Activated naive CD4-positive, alpha-beta T cell treated with anti-CD3 and anti-CD28 coated beads, Interleukin-2, amount 50 U/mL, for 24 hours (primary cell): Measurements from ENCODE around the gene DTWD1.
A peak's percentile ranks its signal among the peaks of the same experiment; 100 is the strongest.
"Not testable (repeated sequence)": the region's sequence is repeated elsewhere in the genome, so short reads cannot be mapped to it uniquely, and the experiment has no call there.

Experiments used
- H3K27ac Mint-ChIP-seq: one replicate; pipeline ENCODE4 v1.8.0; 2021; ENCODE audit warnings: mild to moderate bottlenecking, mixed read lengths
- H3K27me3 Mint-ChIP-seq: one replicate; pipeline ENCODE4 v1.8.0; 2021; ENCODE audit warnings: mixed read lengths
- H3K36me3 Mint-ChIP-seq: one replicate; pipeline ENCODE4 v1.8.0; 2021; ENCODE audit warnings: mixed read lengths
- H3K4me1 Mint-ChIP-seq: one replicate; pipeline ENCODE4 v1.8.0; 2021; ENCODE audit warnings: mixed read lengths
- H3K4me3 Mint-ChIP-seq: one replicate; pipeline ENCODE4 v1.8.0; 2021; ENCODE audit warnings: mild to moderate bottlenecking, mixed read lengths
- H3K9me3 Mint-ChIP-seq: one replicate; pipeline ENCODE4 v1.8.0; 2021; ENCODE audit warnings: mixed read lengths

The DTWD1 gene

DNA sequence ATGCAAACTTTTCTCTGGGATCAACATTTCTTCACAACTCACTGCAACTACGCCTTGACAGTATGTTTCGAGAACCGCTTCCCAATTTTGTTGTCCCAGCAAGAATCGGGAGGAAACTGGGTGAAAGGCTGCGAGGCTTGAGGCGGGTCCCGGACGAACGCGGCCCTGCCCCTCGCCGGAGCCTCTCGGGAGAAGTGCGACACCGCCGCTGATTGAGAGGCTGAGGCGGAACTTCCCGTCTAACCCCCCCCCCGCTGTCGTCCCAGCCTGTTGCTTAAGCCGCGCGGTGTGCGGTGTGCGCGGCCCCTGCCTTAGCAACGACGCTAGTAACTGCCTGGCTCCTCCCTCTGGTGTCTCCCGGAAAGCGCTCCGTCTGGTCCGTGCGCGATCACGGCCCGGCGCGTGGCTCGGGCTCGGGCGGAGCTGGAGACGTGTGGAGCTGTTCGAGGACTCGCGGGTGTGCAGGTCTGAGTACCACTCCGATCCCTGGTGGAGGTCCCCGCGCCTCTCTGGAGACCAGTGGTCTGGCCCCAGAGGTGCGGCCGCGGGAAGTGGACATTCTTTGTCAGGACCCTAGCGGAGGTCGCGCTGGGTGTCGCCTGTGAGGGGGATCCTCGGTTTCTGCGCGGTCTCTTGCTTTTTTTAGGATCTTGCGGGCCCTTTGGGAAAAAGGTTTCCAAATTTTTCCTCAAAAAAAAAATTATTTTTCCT, at the start of gene DTWD1, which contains the start of gene FAM227B:
DTWD1 (plus strand) TSS at position 391 of the 711 bp plus-strand sequence. CDS start 4,120 bp downstream, outside the sequence.
FAM227B (minus strand) TSS at position 161 of the 711 bp plus-strand sequence. CDS start 5,647 bp downstream, outside the sequence.
- H3K36me3 Mint-ChIP-seq: peaks cover 17% of the 10 kb centered on the region
- H3K27me3 Mint-ChIP-seq: no peaks in the 10 kb centered on the region
- peak within 1 kb of the TSS; percentile 94 for H3K4me3 Mint-ChIP-seq
- H3K27ac Mint-ChIP-seq: peak within 1 kb of the TSS; percentile 97
- H3K9me3 Mint-ChIP-seq: no peaks in the 10 kb centered on the region
- H3K4me1 Mint-ChIP-seq: peaks cover 57% of the 10 kb centered on the region

GRCh38 chr15:49573421-49573820, 47.4 kb upstream of the DTWD1 start:
- Mint-ChIP-seq H3K36me3 (peaks cover 33% of the 10 kb centered on the region), H3K9me3 (peaks cover 45% of the 10 kb centered on the region), H3K4me3 (no peak overlapping the region), H3K27ac (no peak overlapping the region), H3K4me1 (peaks cover 12% of the 10 kb centered on the region), H3K27me3 (no peaks in the 10 kb centered on the region)

GRCh38 chr15:49589030-49589429, 31.8 kb upstream of the DTWD1 start:
- H3K4me3 Mint-ChIP-seq: no peak overlapping the region
- H3K36me3 Mint-ChIP-seq: peaks cover 26% of the 10 kb centered on the region
- H3K9me3 Mint-ChIP-seq: peaks cover 10% of the 10 kb centered on the region
- H3K27ac Mint-ChIP-seq: no peak overlapping the region
- peaks cover 4% of the 10 kb centered on the region for H3K4me1 Mint-ChIP-seq
- no peaks in the 10 kb centered on the region for H3K27me3 Mint-ChIP-seq

- not testable (repeated sequence) for H3K9me3 Mint-ChIP-seq, H3K4me1 Mint-ChIP-seq, H3K27ac Mint-ChIP-seq, H3K4me3 Mint-ChIP-seq, H3K27me3 Mint-ChIP-seq
- H3K36me3 Mint-ChIP-seq: peaks cover 33% of the 10 kb centered on the region
These were observed 28.0 kb upstream of the DTWD1 start for GRCh38 chr15:49592829-49593316.

- peaks cover 38% of the 10 kb centered on the region for H3K9me3 Mint-ChIP-seq
- no peak overlapping the region for H3K4me3 Mint-ChIP-seq
These were observed 16.0 kb upstream of the DTWD1 start for GRCh38 chr15:49604625-49605409.

DNA sequence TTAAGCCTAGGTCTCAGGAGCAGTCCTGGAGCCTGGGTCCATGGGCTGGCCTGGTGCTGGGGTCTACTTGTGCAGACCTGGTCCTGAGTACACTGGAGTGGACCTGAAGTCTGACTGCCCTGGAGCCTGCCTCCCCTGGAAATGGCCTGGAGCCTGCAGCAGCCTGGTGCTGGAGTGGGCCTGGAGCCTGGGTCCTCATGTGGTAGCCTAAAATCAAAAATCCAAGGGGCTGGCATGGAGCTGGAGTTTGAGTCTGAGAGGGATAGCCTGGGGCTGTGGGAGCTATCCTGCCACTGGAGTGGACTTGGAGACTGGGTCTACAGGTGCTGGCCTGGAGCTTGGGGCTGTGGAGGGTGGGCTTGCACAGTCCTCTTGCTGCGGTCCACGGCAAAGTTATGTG, 15.3 kb upstream of the DTWD1 start:
- Mint-ChIP-seq H3K36me3 (peaks cover 45% of the 10 kb centered on the region), H3K4me1 (no peaks in the 10 kb centered on the region), H3K27me3 (no peaks in the 10 kb centered on the region), H3K4me3 (no peak overlapping the region), H3K9me3 (peaks cover 35% of the 10 kb centered on the region), H3K27ac (no peak overlapping the region)

More at GRCh38 chr15:49604625-49605409, 16.0 kb upstream of the DTWD1 start:
- no peaks in the 10 kb centered on the region for H3K4me1 Mint-ChIP-seq
- peaks cover 45% of the 10 kb centered on the region for H3K36me3 Mint-ChIP-seq
- no peaks in the 10 kb centered on the region for H3K27me3 Mint-ChIP-seq
- H3K27ac Mint-ChIP-seq: no peak overlapping the region

DNA sequence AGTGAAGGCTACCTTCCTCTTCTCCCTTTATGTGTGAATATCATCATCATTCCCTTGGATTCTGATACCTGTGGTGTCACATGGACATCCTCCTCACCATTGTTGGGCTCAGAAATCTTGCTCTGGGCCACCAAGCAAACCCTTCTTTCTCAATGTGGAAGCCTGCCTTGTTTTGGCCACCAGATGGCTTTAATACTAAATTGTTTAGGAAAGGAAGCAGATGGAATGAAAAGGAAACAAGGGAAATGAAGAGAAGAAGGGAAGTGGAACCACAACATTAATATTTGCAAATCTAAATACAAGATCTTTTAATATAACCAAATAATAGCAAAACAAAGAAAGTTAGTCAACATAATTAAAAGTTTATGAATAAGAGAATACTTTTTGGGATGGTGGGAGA, 14.3 kb upstream of the DTWD1 start:
- no peak overlapping the region for H3K27ac Mint-ChIP-seq
- peaks cover 29% of the 10 kb centered on the region for H3K9me3 Mint-ChIP-seq
- H3K36me3 Mint-ChIP-seq: peaks cover 42% of the 10 kb centered on the region
- H3K27me3 Mint-ChIP-seq: no peaks in the 10 kb centered on the region
- H3K4me1 Mint-ChIP-seq: no peaks in the 10 kb centered on the region
- no peak overlapping the region for H3K4me3 Mint-ChIP-seq

- Mint-ChIP-seq H3K27ac (no peak overlapping the region), H3K27me3 (no peaks in the 10 kb centered on the region), H3K36me3 (peaks cover 48% of the 10 kb centered on the region), H3K4me3 (no peak overlapping the region), H3K4me1 (no peaks in the 10 kb centered on the region), H3K9me3 (no peaks in the 10 kb centered on the region)
These were observed 10.5 kb upstream of the DTWD1 start for GRCh38 chr15:49610157-49610918.

- H3K27me3 Mint-ChIP-seq, H3K4me1 Mint-ChIP-seq, H3K4me3 Mint-ChIP-seq, H3K27ac Mint-ChIP-seq, H3K9me3 Mint-ChIP-seq: not testable (repeated sequence)
- H3K36me3 Mint-ChIP-seq: peaks cover 46% of the 10 kb centered on the region
These were observed 8.6 kb upstream of the DTWD1 start for GRCh38 chr15:49612240-49612639.

DNA sequence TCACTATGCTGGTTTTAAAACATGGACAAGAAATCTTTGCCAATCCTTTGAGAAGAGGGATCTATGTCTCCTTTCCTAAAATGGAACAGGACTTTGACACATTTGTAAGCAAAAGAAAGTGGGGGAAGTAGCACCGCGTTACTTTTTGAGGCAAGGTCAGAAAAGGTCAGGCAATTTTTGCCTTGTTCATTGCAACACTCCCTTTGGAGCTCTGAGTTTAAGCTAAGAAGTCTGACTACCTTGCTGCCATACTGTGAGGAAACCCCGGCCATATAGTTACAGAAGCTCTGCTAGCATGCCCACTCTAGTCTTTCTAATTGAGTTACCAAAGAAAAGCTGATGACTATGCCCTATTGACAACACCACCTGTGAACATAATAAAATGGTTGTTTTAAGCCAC, 1.6 kb upstream of the DTWD1 start:
- Mint-ChIP-seq H3K9me3 (no peaks in the 10 kb centered on the region), H3K27me3 (no peaks in the 10 kb centered on the region), H3K36me3 (peaks cover 24% of the 10 kb centered on the region), H3K27ac (peak overlapping the region; percentile 55), H3K4me1 (peaks cover 57% of the 10 kb centered on the region), H3K4me3 (no peak overlapping the region)

DNA sequence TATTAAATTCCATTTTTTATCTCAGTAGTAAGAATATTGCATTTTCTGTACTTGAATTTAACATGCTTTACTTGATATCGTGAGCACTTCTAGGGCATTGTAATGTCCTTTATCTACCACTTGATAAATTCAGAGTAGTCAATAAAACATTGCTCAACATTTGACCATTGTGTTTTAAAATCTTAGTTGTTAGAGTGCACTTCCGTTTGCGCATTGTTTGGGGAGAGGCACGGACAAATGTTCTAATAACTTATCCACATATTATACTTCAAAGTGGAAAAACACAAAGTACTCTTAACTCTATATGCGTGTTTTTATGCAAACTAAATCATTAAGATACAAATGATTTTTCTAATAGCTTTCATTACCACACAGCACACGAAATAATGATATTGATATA, 649 bp upstream of the DTWD1 start:
- peaks cover 57% of the 10 kb centered on the region for H3K4me1 Mint-ChIP-seq
- peaks cover 21% of the 10 kb centered on the region for H3K36me3 Mint-ChIP-seq
- no peaks in the 10 kb centered on the region for H3K9me3 Mint-ChIP-seq
- peak overlapping the region; percentile 94 for H3K4me3 Mint-ChIP-seq
- H3K27me3 Mint-ChIP-seq: no peaks in the 10 kb centered on the region
- peak overlapping the region; percentile 97 for H3K27ac Mint-ChIP-seq

GRCh38 chr15:49621401-49621811, 558 bp downstream of the DTWD1 start:
- peaks cover 57% of the 10 kb centered on the region for H3K4me1 Mint-ChIP-seq
- no peaks in the 10 kb centered on the region for H3K27me3 Mint-ChIP-seq
- H3K27ac Mint-ChIP-seq: peak overlapping the region; percentile 51
- no peaks in the 10 kb centered on the region for H3K9me3 Mint-ChIP-seq
- H3K4me3 Mint-ChIP-seq: peak overlapping the region; percentile 94
- peaks cover 13% of the 10 kb centered on the region for H3K36me3 Mint-ChIP-seq

- Mint-ChIP-seq H3K36me3 (peaks cover 12% of the 10 kb centered on the region), H3K9me3 (no peaks in the 10 kb centered on the region), H3K27ac (no peak overlapping the region), H3K4me1 (peaks cover 57% of the 10 kb centered on the region), H3K4me3 (peak overlapping the region; percentile 94), H3K27me3 (no peaks in the 10 kb centered on the region)
These were observed 1.0 kb downstream of the DTWD1 start for GRCh38 chr15:49621887-49622286.

- Mint-ChIP-seq H3K27me3 (no peaks in the 10 kb centered on the region), H3K27ac (no peak overlapping the region), H3K9me3 (no peaks in the 10 kb centered on the region), H3K36me3 (peaks cover 12% of the 10 kb centered on the region), H3K4me3 (no peak overlapping the region), H3K4me1 (peaks cover 57% of the 10 kb centered on the region)
These were observed 1.7 kb downstream of the DTWD1 start for GRCh38 chr15:49622561-49622960.

DNA sequence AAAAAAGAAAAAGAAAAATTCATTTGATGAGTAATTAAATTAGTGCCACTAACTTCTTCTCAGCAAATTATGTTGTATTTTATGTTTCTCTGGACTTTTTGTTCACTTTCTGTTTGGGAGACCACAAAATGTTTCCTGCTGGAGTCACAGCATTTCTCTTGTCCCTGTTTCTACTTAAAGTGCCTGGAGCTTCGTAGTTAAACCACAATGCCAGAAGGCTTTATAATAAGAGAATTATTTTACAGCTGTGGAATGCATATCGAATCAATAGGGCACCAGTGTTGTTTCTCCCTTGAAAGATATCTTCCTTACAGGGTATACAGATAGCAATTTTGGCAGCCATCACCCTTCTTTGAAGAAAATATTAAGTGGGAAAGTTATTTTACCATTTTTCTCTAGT, 3.2 kb downstream of the DTWD1 start:
- Mint-ChIP-seq H3K4me1 (peaks cover 49% of the 10 kb centered on the region), H3K36me3 (peaks cover 12% of the 10 kb centered on the region), H3K4me3 (no peak overlapping the region), H3K9me3 (no peaks in the 10 kb centered on the region), H3K27me3 (no peaks in the 10 kb centered on the region), H3K27ac (no peak overlapping the region)
